ENCODE results near the gene MTUS2. TPM values are rescaled to one million over a fixed set of nuclear protein-coding genes. Genes with fewer than 3 reads are reported as not detected.

MTUS2 gene
- total RNA-seq, 1 experiment from 2014 or later: 0.35 TPM

GRCh38 chr13:29525757-29526156 lies 705.6 kb downstream of the MTUS2 start:
- no peak overlapping the region for H3K23ac ChIP-seq (ENCODE audit: insufficient read length, low read depth, low read length)
- no peak overlapping the region for H3K14ac ChIP-seq (ENCODE audit: insufficient read depth, low read length)
- H3K36me3 Mint-ChIP-seq (ENCODE audit: insufficient read depth in 1 of 3, low read depth in 3 of 3): peaks cover 50 to 87% (median 74%) of the 10 kb centered on the region in 3 experiments; a peak in 6 of 7 replicates
- H3K4me2 ChIP-seq (ENCODE audit: insufficient read depth, insufficient read length, low read length): no peak overlapping the region
- H3K27ac ChIP-seq (ENCODE audit: insufficient read length, low read depth, low read length): no peak overlapping the region
- H3K27me3 Mint-ChIP-seq (ENCODE audit: low read depth): no peaks in the 10 kb centered on the region
- no peak overlapping the region for H4K8ac ChIP-seq (replicated peaks; ENCODE audit: insufficient read length, low read depth, low read length)
- no peak overlapping the region for H2BK12ac ChIP-seq (ENCODE audit: insufficient read length, low read depth, low read length)
- no peak overlapping the region for H3K56ac ChIP-seq (ENCODE audit: insufficient read length, low read depth, low read length)
- DNase-seq: no peak
- WGBS (ENCODE audit: extremely low coverage, insufficient read length, low lambda C conversion rate): no CpG with 5 or more reads among the region's 7 CpGs
- no peaks in the 10 kb centered on the region for H3K23me2 ChIP-seq (ENCODE audit: insufficient read length, low read depth, low read length, poor library complexity, severe bottlenecking)
- no peaks in the 10 kb centered on the region for H3K9me3 ChIP-seq (ENCODE audit: control insufficient read depth, low read depth, low read length)
- H3K27ac Mint-ChIP-seq: no peak overlapping the region
- H3K9ac ChIP-seq (ENCODE audit: extremely low read depth, insufficient read length, low read length): no peak overlapping the region
- no peak overlapping the region for H2BK5ac ChIP-seq (ENCODE audit: insufficient read length, low read length)
- no peak overlapping the region for H2BK20ac ChIP-seq (ENCODE audit: low read depth, low read length, poor library complexity, severe bottlenecking)
- H2AFZ ChIP-seq (ENCODE audit: low read length): no peak overlapping the region
- peaks cover 2% of the 10 kb centered on the region for H3K79me1 ChIP-seq (ENCODE audit: insufficient read depth, low read depth, low read length, poor library complexity, severe bottlenecking)
- no peaks in the 10 kb centered on the region for H3K79me2 ChIP-seq (ENCODE audit: insufficient read depth, low read length)
- peaks cover 0 to 4% of the 10 kb centered on the region in 2 experiments; a peak in 2 of 4 replicates for H3K4me1 Mint-ChIP-seq
- no peaks in the 10 kb centered on the region for H3K4me1 ChIP-seq (ENCODE audit: insufficient read depth, low read length)
- no peak overlapping the region for H4K5ac ChIP-seq (ENCODE audit: insufficient read length, low read depth, low read length)
- no peak overlapping the region for H2BK120ac ChIP-seq (ENCODE audit: low read depth, low read length, poor library complexity, severe bottlenecking)
- H2AK5ac ChIP-seq (ENCODE audit: insufficient read length, low read length): no peak overlapping the region
- H2BK15ac ChIP-seq (ENCODE audit: low read depth, low read length): no peak overlapping the region
- H3K9me3 Mint-ChIP-seq: no peaks in the 10 kb centered on the region
- H3K4me3 Mint-ChIP-seq: no peak overlapping the region
- H4K91ac ChIP-seq (ENCODE audit: insufficient read length, low read depth, low read length): no peak overlapping the region
- H4K20me1 ChIP-seq (ENCODE audit: control insufficient read depth, insufficient read depth, insufficient read length): no peaks in the 10 kb centered on the region
- no peak overlapping the region for H3K4ac ChIP-seq (ENCODE audit: low read depth, low read length)
- no peak overlapping the region for H3K18ac ChIP-seq (ENCODE audit: insufficient read length, low read depth, low read length)
- TF ChIP-seq CTCF (conservative IDR thresholded peaks at IDR 0.05): no peak
- H3T11ph ChIP-seq (ENCODE audit: low read length): no peak overlapping the region
- H3K27me3 ChIP-seq (ENCODE audit: insufficient read depth, low read length): no peaks in the 10 kb centered on the region

Measured in H9 (cell line).